Activated T-cell treated with anti-CD3 and anti-CD28 coated beads, Interleukin-2, amount 50 U/mL, for 72 hours (primary cell): ENCODE measurements around the gene TLNRD1. TPM values are rescaled to one million over a fixed set of nuclear protein-coding genes. Genes with fewer than 3 reads are reported as not detected.

ENCODE experiments used
- ATAC-seq, 2 donors: fragments of 150-1000 bp; cut with Tn5 transposase; replicated peaks in 1 of 2; 2 replicates each; pipeline ENCODE4 v1.10.0; 2021; ENCODE audit warnings: moderate library complexity in 2 of 2, mild to moderate bottlenecking in 1 of 2
- DNase-seq, 2 donors: peaks; one replicate each; pipeline ENCODE4 v3.0.0; 2021 to 2022; ENCODE audit warnings: mixed read lengths in 1 of 2
- H3K27ac Mint-ChIP-seq: one replicate; pipeline ENCODE4 v1.8.0; 2022; ENCODE audit warnings: mild to moderate bottlenecking, moderate library complexity, mixed read lengths
- H3K27me3 Mint-ChIP-seq: one replicate; pipeline ENCODE4 v1.8.0; 2022; ENCODE audit warnings: low read depth, mixed read lengths
- H3K36me3 Mint-ChIP-seq, 2 donors: one replicate each; pipeline ENCODE4 v1.8.0; 2022; ENCODE audit warnings: mixed read lengths in 2 of 2, mild to moderate bottlenecking in 1 of 2; ENCODE audit not compliant: insufficient read depth in 2 of 2
- H3K4me1 Mint-ChIP-seq: one replicate; pipeline ENCODE4 v1.8.0; 2022; ENCODE audit warnings: low read depth, mixed read lengths
- H3K4me3 Mint-ChIP-seq, 2 donors: one replicate each; pipeline ENCODE4 v1.8.0; 2022; ENCODE audit warnings: mild to moderate bottlenecking in 2 of 2, mixed read lengths in 2 of 2, moderate library complexity in 2 of 2
- H3K9me3 Mint-ChIP-seq, 2 donors: one replicate each; pipeline ENCODE4 v1.8.0; 2022; ENCODE audit warnings: mixed read lengths in 2 of 2
- total RNA-seq, 2 donors: library from RNA; stranded (reverse); gene quantifications; one replicate each; pipeline ENCODE4 v1.2.3, GENCODE V29; 2022

The TLNRD1 gene
- total RNA-seq, 2 donors from 2014 or later, result 11.3 to 17.2 TPM

GRCh38 chr15:81030301-81030750 is 29.6 kb downstream of the TLNRD1 start:
- Mint-ChIP-seq H3K27ac (no peak overlapping the region), H3K4me1 (peaks cover 27% of the 10 kb centered on the region), H3K36me3 (peaks cover 8% of the 10 kb centered on the region in 2 donors), H3K4me3 (no peak overlapping the region), H3K27me3 (no peaks in the 10 kb centered on the region), H3K9me3 (peaks cover 6 to 8% of the 10 kb centered on the region in 2 donors)
- ATAC-seq, result no peak
- no peak for DNase-seq

GRCh38 chr15:81031203-81031602 is 30.5 kb downstream of the TLNRD1 start:
- no peaks in the 10 kb centered on the region for H3K27me3 Mint-ChIP-seq
- no peak for DNase-seq
- H3K4me3 Mint-ChIP-seq, result no peak overlapping the region
- H3K27ac Mint-ChIP-seq, result no peak overlapping the region
- ATAC-seq, result no peak
- H3K9me3 Mint-ChIP-seq, result peaks cover 6 to 8% of the 10 kb centered on the region in 2 donors
- H3K4me1 Mint-ChIP-seq, result peaks cover 18% of the 10 kb centered on the region
- H3K36me3 Mint-ChIP-seq, result peaks cover 8% of the 10 kb centered on the region in 2 donors

- ATAC-seq, result no peak
- no peak for DNase-seq
- H3K4me1 Mint-ChIP-seq, result peaks cover 8% of the 10 kb centered on the region
These were observed 31.6 kb downstream of the TLNRD1 start for GRCh38 chr15:81032355-81032754.

GRCh38 chr15:81032818-81033217 is 32.1 kb downstream of the TLNRD1 start:
- H3K9me3 Mint-ChIP-seq, result peaks cover 6 to 8% of the 10 kb centered on the region in 2 donors
- H3K36me3 Mint-ChIP-seq, result peaks cover 8% of the 10 kb centered on the region in 2 donors
- peaks cover 8% of the 10 kb centered on the region for H3K4me1 Mint-ChIP-seq
- no peak overlapping the region for H3K27ac Mint-ChIP-seq
- no peak for DNase-seq
- no peak for ATAC-seq
- no peaks in the 10 kb centered on the region for H3K27me3 Mint-ChIP-seq
- H3K4me3 Mint-ChIP-seq, result no peak overlapping the region

More at GRCh38 chr15:81032355-81032754, 31.6 kb downstream of the TLNRD1 start:
- Mint-ChIP-seq H3K9me3 (peaks cover 6 to 8% of the 10 kb centered on the region in 2 donors), H3K27ac (no peak overlapping the region), H3K4me3 (no peak overlapping the region), H3K27me3 (no peaks in the 10 kb centered on the region), H3K36me3 (peaks cover 8% of the 10 kb centered on the region in 2 donors)

GRCh38 chr15:81033508-81033907 is 32.8 kb downstream of the TLNRD1 start:
- Mint-ChIP-seq H3K27ac (no peak overlapping the region), H3K4me3 (no peak overlapping the region), H3K9me3 (peaks cover 6 to 8% of the 10 kb centered on the region in 2 donors), H3K27me3 (no peaks in the 10 kb centered on the region), H3K36me3 (peaks cover 8% of the 10 kb centered on the region in 2 donors), H3K4me1 (peaks cover 8% of the 10 kb centered on the region)
- no peak for ATAC-seq
- DNase-seq, result no peak

GRCh38 chr15:81037952-81038743 is 37.4 kb downstream of the TLNRD1 start:
- peaks cover 7% of the 10 kb centered on the region for H3K4me1 Mint-ChIP-seq
- no peaks in the 10 kb centered on the region for H3K27me3 Mint-ChIP-seq
- no peaks in the 10 kb centered on the region for H3K9me3 Mint-ChIP-seq
- no peak overlapping the region for H3K4me3 Mint-ChIP-seq
- no peaks in the 10 kb centered on the region for H3K36me3 Mint-ChIP-seq
- DNase-seq (no peak), ATAC-seq (no peak)
- H3K27ac Mint-ChIP-seq, result no peak overlapping the region

- Mint-ChIP-seq H3K27ac (peak overlapping the region; percentile 34), H3K36me3 (no peaks in the 10 kb centered on the region), H3K4me3 (peak overlapping the region in 1 of 2 donors; percentile 11), H3K9me3 (no peaks in the 10 kb centered on the region), H3K4me1 (peaks cover 7% of the 10 kb centered on the region), H3K27me3 (no peaks in the 10 kb centered on the region)
- no peak for DNase-seq
- ATAC-seq, result peak in 1 of 2 donors; percentile 9
These were observed 38.4 kb downstream of the TLNRD1 start for GRCh38 chr15:81038975-81039607.

- Mint-ChIP-seq H3K4me1 (peaks cover 13% of the 10 kb centered on the region), H3K27me3 (no peaks in the 10 kb centered on the region), H3K4me3 (no peak overlapping the region), H3K36me3 (peaks cover 2% of the 10 kb centered on the region in 2 donors), H3K27ac (no peak overlapping the region), H3K9me3 (peaks cover 2% of the 10 kb centered on the region in 2 donors)
- DNase-seq, result no peak
- no peak for ATAC-seq
These were observed 40.0 kb downstream of the TLNRD1 start for GRCh38 chr15:81040757-81041156.

GRCh38 chr15:81043281-81043934 is 42.7 kb downstream of the TLNRD1 start:
- Mint-ChIP-seq H3K27ac (no peak overlapping the region), H3K27me3 (no peaks in the 10 kb centered on the region), H3K36me3 (peaks cover 2 to 4% of the 10 kb centered on the region in 2 donors), H3K4me3 (no peak overlapping the region), H3K9me3 (peaks cover 6 to 9% of the 10 kb centered on the region in 2 donors), H3K4me1 (peaks cover 17% of the 10 kb centered on the region)
- DNase-seq, result no peak
- ATAC-seq, result no peak

GRCh38 chr15:81043935-81044575 is 43.3 kb downstream of the TLNRD1 start:
- ATAC-seq (no peak), DNase-seq (no peak)
- H3K9me3 Mint-ChIP-seq, result peaks cover 6 to 9% of the 10 kb centered on the region in 2 donors
- peaks cover 15% of the 10 kb centered on the region for H3K4me1 Mint-ChIP-seq
- H3K27ac Mint-ChIP-seq, result no peak overlapping the region
- H3K4me3 Mint-ChIP-seq, result no peak overlapping the region
- H3K36me3 Mint-ChIP-seq, result peaks cover 2 to 4% of the 10 kb centered on the region in 2 donors
- H3K27me3 Mint-ChIP-seq, result no peaks in the 10 kb centered on the region

GRCh38 chr15:81046290-81046689 is 45.6 kb downstream of the TLNRD1 start:
- H3K4me1 Mint-ChIP-seq, result peaks cover 10% of the 10 kb centered on the region
- no peak for ATAC-seq
- no peak overlapping the region for H3K27ac Mint-ChIP-seq
- no peak for DNase-seq
- H3K9me3 Mint-ChIP-seq, result peaks cover 6 to 9% of the 10 kb centered on the region in 2 donors
- H3K36me3 Mint-ChIP-seq, result peaks cover 2 to 4% of the 10 kb centered on the region in 2 donors
- no peak overlapping the region for H3K4me3 Mint-ChIP-seq
- H3K27me3 Mint-ChIP-seq, result no peaks in the 10 kb centered on the region

GRCh38 chr15:81047928-81048327 is 47.2 kb downstream of the TLNRD1 start:
- Mint-ChIP-seq H3K27me3 (no peaks in the 10 kb centered on the region), H3K4me1 (peaks cover 10% of the 10 kb centered on the region), H3K36me3 (peaks cover 2 to 4% of the 10 kb centered on the region in 2 donors), H3K4me3 (no peak overlapping the region), H3K9me3 (peaks cover 6 to 9% of the 10 kb centered on the region in 2 donors), H3K27ac (no peak overlapping the region)
- DNase-seq, result no peak
- no peak for ATAC-seq
